Mesenteric fat pad (tissue), 1 donor: ENCODE measurements around the gene CPAMD8. TPM values are rescaled to one million over a fixed set of nuclear protein-coding genes. Genes with fewer than 3 reads are reported as not detected.

ENCODE experiments used
- DNase-seq: peaks from one replicate; pipeline ENCODE4 v3.0.0-alpha.2; 2020; ENCODE audit warnings: low spot score
- total RNA-seq: library from RNA; stranded (reverse); fragmentation: NEBNext Ultra II Directional; extraction: Animal tissue kit (Norgen Biotek cat#: 25700); gene quantifications from one replicate; pipeline ENCODE4 v1.2.1, GENCODE V29; 2021
- donor health status: DM: yes; HTN: yes; CAD: no.

The CPAMD8 gene
- total RNA-seq, 1 donor from 2014 or later = 8.4 TPM

DNA sequence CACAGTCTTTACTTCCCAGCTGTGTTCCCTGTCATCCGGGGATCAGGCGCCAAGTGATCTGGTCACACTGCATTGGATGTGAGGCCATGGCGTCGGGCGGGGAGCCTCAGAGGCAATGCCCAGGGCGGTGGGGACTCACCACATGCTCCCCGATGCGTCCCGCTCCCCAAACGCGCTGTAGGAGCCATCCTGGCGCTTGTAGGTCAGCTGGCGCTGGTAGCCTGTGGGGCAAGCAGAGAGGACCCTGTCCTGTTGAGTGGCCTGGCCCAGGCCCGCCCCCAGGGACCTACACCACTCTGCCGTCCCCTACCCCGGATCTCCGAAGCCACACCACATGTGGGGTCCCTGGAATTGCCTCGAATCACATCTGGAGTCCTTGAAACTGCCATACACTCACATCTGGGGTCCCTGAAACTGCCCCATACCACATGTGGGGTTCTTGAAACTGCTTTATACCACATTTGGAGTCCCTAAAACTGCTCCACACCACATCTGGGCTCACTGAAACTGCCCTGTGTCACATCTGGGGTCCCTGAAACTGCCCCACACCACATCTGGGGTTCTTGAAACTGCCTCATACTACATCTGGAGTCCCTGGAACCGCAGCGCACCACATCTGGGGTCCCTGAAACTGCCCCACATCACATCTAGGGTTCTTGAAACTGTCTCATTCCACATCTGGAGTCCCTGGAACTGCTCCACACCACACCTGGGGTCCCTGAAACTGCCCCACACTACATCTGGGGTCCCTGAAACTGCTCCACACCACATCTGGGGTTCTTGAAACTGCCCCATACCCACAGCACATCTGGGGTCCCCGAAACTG, 104.6 kb downstream of the CPAMD8 start:
- no peak for DNase-seq

DNA sequence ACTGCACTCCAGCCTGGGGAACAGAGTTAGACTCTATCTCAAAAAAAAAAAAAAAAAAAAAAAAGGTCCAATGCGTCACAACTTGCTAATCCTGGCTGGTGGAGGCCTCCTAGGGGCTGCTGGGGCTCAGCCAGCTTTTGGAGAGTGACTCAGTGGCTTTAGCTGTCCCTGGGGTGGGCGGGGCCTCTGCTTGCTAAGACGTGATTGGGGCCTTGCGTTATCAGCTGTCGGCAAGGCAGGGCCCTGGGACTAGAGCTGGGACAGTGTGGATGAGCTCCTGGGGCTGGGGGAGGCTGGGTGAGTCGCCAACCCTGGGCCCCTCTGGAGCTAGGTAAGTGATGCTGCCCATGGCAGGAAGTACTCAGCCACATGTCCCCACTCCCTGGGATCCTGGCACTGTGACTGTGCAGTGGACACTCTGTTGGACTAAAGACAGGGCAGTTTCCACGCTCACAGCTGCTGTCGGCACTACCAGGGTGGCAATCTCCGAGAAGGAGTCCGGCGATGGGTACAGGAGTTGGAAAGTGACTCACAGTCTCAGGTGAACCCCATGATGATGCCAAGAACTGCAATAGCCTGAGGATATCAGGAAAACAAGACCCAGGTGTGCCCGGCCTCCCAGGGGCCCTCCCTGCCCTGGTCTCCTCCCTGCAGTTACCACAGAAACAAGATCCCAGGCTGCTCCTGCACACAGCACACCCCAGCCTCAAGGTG, 105.6 kb downstream of the CPAMD8 start:
- DNase-seq = no peak

DNA sequence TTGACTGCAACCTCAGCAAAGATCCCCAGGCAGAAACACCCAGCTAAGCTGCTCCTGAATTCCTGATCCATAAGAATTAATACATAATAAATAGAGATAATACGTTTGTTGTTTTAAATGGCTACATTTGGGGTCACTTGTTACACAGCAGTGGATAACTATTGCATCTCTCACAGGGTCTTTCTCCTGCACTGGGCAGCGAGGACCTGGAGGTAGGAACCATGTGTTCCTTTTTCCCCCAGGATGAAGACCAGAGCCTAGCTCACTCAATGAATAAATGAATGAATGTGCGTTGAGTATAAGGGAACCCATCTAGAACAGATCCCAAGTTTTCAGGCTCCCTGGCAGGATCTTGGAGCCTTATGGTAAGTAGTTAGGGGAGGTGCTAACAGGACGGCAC, 107.1 kb downstream of the CPAMD8 start:
- no peak for DNase-seq

DNA sequence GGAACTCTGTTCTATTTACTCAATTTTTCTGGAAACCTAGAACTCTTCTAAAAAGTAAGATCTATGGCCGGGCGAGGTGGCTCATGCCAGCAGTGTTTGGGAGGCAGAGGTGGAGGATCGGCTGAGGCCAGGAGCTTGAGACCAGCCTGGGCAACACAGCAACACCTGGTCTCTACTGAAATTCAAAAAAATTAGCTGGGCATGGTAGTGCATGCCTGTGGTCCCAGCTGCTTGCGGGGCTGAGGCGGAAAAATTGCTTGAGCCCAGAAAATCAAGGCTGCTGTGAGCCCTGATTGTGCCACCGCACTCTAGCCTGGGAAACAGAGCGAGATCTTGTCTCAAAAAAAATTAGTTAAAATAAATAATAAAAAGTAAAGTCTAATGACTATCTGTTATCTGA, 109.2 kb downstream of the CPAMD8 start:
- no peak for DNase-seq

DNA sequence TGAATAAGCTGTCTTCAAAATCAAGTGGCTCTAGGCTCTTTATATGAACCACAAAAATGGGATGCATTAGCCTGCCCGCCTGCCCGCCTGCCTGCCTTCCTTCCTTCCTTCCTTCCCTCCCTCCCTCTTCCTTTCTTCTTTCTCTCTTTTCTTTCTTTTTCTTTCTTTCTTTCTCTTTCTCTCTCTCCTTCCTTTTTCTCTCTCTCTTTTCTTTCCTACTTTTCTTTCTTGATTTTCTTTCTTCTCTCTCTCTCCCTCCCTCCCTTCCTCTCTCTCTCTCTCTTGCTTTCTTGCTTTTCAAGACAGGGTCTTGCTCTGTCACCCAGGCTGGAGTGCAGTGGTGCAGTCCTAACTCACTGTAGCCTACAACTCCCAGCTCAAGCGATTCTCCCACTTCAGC, 110.9 kb downstream of the CPAMD8 start:
- DNase-seq = no peak

DNA sequence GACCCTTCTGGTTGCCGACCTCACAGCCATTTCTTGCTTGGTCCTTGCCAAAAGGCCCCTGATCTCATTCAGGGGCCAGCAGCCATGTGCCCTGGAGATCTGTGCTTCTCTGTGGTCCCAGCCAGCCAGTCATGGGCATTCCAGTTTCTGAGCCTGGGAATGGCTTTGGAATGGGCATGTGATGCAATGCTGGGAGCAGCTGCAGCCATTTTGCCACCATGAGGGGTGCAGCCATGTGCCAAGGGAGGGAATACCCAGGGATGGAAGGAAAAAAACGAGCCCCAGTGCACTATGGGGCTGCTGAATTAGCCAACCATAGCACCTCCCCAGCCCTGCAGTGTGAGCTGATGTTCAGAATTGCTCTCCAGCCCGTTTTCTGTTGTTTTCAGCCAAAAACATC, 111.5 kb downstream of the CPAMD8 start:
- DNase-seq = no peak

DNA sequence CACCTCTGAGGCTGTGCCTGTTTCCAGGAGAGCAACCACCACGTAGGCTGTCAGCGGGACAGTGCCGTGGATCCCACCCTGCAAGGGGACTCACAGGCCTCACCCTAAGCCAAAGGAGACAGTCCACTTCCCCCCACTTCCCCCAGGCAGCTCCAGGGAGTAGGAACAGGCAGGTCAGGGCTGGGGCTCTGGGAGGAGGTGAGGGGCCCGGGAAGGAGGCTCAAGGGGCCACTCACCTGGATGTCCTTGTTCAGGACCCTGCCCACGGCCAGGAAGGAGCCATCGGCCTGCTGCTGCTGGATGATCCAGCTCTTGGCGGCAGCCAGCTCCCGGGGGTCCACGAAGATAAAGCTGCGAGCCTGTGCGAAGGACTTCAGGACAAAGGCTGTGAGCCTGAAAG, 112.2 kb downstream of the CPAMD8 start:
- no peak for DNase-seq

DNA sequence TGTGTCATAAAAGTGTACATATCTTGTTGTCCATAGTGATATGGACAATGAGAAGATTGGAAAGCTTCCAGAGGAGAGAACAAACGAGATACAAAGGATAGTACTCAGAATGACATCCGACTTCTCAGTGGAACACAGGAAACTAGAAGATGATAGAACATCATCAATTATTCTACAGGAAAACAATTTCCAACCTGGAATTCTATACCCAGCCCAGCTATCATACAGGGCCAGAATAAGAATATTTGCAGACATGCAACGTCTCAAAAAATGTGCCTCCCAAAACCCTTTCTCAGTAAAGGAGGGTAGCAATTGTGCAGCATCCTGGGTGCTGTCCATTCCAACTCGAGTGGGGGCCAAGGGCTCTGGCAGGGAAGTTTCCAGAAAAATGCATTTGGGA, 113.8 kb downstream of the CPAMD8 start:
- DNase-seq = no peak

DNA sequence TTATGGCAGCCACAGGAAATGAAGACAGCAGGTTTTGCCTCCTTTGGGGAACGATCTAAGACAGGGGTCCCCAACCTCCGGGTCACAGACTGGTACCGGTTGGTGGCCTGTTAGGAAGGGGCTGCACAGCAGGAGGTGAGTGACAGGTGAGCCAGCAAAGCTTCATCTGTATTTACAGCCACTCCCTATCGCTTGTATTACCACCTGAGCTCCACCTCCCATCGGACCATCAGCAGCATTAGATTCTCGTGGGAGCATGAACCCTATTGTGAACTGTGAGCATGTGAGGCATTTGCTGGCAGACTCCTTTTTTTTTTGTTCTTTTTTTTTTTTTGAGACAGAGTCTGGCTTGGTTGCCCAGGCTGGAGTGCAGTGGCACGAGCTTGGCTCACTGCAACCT, 115.6 kb downstream of the CPAMD8 start:
- no peak for DNase-seq

DNA sequence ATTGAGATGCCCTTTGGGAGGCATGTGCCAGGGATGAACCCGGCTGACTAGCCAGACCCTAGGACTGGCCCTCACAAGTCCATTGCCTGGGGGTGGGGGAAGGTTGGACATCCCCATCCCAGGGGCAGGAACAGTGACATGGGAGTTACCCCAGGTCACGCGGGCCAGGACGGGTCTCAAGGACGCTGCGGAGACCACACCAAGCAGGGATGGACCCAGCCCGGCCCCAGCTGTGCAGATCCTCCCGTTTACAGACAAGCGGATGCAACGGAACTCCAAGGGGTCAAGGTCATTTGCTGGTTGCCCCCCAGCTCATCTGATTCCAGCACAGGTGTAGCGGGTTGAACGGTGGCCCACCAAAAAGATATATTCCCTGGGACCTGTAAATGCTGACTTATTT, 117.9 kb downstream of the CPAMD8 start:
- no peak for DNase-seq

DNA sequence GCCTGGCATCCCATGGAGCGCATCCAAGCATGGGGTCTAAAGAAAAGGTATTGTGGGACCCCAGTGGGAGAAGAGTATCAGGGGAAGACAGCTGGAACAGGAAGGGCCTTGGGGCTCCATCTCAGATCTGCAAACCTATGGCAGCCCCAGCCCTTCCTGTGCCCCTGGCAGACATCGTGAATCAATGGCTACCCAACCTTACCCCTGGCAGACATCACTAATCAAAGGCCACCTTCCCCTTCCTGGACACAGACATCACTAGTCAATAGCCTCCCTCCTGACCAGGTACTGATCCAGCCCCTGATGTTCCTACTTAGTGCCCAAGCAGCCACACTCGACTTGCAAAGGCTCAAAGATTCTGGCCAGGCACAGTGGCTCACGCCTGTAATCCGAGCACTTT, 122.0 kb downstream of the CPAMD8 start:
- DNase-seq = no peak

DNA sequence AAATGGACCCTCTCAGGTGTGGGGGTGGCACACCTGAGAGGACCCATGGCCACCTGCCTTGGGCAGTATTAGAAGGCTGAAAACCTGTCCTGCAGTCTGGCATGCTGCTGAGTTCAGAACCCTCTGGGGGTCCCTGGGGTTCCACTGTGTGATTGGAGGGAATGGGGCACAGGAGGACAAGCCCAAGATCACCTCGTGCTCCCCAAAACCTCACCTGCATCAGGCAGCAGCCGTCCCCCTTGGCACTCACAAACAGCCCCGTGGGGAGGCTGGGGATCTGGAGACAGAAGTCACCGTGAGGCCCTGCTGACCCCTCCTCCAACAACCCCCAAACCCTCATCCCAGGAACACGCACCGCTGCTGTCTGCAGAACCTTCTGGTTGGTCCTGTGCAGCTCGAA, 123.3 kb downstream of the CPAMD8 start:
- DNase-seq = peak; percentile 86

DNA sequence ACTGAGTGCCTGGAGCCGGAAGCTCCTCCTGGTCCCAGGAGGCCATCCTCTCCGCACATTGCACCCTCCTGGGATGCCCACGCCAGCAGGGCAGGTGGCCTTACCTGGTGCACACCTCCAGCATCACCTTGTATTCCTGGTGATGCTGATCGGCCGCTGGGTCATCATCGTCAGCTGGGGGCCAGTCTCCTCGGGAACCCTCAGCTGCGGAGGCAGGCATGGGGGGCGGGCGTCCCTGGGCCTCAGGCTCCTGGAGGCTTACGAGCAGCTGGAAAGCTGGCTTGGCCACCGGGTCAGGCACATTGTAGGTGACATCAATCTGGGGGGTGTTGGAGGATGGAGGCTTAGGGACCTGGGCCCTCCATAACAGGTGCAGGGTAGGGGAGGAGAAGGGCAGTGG, 124.1 kb downstream of the CPAMD8 start:
- peak; percentile 88 for DNase-seq

DNA sequence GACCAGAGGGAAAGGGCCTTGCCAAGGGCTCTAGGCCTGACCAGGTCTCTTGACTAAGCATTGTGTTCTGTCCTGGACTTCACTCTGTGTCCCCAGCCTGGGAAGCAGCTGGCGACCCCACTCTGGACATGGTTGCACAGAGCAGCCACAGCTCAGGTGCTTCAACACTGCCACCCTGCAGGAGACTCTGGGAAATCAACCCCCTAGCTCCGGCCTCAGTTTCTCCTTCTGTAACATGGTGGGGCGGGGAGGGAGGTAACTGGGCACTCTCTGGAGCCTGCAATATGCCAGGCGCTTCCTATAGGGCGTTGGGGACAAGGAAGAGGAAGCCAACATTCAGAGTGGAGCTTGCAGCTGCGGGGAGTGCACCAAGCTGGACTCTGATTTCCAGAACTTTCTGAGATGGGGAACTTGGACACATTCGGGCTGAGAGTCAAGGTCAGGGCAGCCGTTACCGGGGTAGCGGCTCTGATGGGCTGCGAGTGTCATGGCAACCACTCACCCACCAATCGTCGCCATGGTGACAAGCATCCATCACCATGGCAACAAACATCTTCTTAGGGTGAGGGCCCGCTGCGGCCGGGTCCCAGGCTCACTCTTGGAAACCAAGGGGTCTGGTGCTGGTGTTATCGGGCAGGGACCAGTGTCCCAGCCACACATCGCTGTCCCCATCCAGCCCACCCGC, 125.0 kb downstream of the CPAMD8 start:
- peak; percentile 86 for DNase-seq

DNA sequence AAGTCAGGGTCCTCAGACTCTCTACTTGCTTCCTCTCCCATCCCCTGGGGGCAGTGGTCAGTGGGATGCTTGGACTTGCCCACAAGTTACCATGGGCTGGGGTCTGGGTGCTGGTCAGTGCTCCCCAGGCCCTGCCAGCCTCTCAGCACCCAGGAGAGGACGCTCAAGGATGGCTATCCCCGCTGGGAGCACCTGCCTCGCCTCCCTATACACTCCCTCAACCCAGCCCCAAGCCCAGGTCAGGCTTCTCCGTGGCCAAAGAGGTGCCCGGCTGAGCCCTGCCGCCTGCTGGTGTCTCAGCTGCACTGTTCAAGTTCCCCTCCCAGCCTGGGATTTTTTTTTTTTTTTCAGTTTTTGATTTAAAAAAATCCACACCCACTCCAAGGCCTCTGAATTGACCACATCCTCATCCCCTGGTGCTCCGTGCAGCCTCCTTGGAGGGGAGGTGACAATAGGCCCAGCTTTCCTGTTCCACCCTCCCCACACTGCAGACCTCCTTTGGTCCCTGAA, 127.0 kb downstream of the CPAMD8 start:
- DNase-seq = no peak

DNA sequence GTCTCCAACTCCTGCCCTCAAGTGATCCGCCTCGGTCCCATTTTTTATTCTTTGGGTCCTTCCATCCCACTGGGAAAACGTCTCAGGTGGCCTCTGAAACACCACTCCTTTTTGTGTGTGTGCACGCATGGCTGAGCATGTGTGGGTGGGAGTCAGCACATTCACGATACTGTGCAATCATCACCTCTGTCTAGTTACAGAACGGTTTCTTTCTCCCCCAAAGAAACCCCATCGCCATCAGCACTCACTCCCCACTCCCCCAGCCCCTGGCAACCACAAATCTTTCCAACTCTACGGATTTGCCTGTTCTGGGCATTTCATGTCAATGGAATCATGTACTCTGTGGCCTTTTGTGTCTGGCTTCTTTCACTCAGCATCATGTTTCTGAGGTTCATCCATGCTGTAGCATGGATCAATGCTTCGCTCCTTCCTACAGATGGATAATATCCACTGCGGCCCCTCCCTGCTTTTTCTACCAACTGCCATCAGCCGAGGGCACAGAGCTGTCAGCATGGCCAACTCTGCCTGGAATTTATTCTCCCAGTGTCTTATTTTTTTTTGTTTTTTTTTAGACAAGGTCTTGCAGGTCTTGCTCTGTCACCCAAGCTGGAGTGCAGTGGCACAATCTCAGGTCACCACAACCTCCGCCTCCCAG, 128.1 kb downstream of the CPAMD8 start:
- no peak for DNase-seq

DNA sequence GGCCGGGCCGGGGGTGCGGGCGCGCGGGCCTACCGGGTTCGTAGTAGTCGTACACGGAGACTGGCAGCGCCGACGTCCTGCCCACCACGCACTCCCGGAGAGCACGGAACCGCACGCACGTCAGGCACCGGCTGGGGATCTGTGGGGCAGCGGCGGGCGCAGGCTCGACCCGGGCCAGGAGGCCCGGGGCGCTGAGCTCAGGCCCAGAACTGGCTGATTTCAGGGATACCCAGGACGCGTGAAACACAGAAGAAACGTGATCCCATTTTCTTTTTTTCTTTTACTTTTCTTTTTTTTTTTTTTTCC, 128.8 kb downstream of the CPAMD8 start:
- DNase-seq = no peak

DNA sequence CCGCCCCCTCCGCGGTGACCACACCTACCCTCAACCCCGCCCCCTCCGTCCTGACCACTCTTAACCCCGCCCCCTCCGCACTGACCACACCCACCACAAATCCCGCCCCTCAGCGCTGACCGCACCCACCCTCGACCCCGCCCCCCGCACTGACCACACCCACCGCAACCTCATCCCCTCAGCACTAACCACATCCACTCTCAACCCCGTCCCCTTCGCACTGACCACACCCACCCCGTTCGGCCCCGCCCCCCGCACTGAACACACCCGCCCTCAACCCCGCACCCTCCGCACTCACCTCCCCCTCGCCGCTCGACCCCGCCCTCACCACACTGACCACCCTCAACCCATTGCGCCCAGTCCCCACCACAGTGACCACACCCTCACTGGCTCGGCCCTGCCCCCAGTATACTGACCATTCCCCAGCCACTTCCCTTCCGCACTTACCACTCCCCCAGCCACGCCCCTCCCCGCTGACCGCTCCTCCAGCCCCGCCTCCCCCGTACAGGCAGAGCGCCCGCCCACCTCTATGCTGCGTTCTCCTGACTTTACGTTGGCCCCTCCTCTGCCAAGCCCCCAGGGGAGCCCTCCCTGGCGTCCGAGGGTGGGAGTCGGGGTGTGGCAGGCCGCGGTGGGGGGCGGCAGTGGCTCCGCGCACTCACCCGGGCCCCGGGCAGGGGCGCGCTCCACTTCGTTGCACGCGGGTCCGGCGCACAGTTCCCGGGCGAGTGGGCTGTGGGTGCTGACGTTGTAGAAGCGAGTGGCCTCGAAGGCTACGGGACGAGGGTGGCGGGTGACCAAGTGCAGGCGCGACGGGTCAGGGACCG, 129.4 kb downstream of the CPAMD8 start:
- peak; percentile 95 for DNase-seq

DNA sequence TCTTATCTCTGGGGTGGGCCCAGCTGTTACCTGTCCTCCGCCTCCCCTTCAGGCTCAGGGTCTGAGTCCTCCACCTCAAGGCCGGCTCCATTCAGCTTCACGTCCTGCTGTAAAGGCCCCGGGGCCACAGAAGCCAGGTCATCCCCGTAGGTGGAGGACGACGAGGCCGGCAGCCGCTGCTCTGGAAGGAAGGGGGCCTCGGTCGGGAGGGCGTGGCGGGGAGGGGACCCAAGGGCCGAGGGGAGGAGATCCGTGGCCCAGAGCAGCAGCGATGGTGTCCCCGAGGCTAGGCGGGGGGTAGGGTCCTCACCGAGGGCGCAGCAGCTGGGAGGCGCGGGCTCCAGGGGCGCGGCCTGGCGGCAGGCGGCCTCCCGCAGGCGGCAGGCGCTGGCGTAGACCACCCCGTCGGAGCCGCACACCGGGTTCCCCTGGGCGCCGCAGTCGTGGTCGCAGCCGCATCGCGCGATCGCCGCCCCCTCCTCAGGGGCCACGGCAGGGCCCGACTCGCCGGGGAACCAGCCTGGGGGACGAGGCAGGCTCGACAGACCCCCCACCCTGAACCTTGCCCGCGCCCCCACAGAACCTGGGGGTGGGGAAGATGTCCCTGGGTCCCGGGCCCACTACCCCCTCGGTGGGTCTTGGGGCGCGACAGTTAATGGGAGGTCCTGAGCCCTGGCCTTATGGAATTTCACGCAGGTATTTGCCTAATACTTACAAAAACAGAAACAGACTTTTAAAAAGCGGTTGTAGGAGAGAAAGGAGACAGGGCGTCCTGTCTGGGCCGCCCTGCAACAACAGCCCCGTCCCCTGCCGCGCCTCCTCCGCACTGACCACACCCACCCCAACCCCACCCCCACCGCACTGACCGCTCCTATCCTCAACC, 130.2 kb downstream of the CPAMD8 start:
- no peak for DNase-seq
